AG10803 (cell line): ENCODE results near the gene MYH3.

ENCODE experiments used
- DNase-seq: peaks from one replicate; pipeline ENCODE4 v3.0.0; 2010; ENCODE audit warnings: low read depth
- H3K4me3 ChIP-seq: 2 replicates; pipeline ENCODE4 v1.5.1; 2011; ENCODE audit warnings: mild to moderate bottlenecking, low read length, control low read depth
- TF ChIP-seq, protein P1 (sequence below): conservative IDR thresholded peaks from 2 replicates; pipeline ENCODE4 v1.5.1; 2011; ENCODE audit warnings: mild to moderate bottlenecking, low read length, control low read depth, inconsistent platforms

The MYH3 gene

GRCh38 chr17:10649602-10650001 is 7.5 kb downstream of the MYH3 start:
- TF ChIP-seq, protein P1, sequence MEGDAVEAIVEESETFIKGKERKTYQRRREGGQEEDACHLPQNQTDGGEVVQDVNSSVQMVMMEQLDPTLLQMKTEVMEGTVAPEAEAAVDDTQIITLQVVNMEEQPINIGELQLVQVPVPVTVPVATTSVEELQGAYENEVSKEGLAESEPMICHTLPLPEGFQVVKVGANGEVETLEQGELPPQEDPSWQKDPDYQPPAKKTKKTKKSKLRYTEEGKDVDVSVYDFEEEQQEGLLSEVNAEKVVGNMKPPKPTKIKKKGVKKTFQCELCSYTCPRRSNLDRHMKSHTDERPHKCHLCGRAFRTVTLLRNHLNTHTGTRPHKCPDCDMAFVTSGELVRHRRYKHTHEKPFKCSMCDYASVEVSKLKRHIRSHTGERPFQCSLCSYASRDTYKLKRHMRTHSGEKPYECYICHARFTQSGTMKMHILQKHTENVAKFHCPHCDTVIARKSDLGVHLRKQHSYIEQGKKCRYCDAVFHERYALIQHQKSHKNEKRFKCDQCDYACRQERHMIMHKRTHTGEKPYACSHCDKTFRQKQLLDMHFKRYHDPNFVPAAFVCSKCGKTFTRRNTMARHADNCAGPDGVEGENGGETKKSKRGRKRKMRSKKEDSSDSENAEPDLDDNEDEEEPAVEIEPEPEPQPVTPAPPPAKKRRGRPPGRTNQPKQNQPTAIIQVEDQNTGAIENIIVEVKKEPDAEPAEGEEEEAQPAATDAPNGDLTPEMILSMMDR: no peak
- no peak overlapping the region for H3K4me3 ChIP-seq
- no peak for DNase-seq

DNA sequence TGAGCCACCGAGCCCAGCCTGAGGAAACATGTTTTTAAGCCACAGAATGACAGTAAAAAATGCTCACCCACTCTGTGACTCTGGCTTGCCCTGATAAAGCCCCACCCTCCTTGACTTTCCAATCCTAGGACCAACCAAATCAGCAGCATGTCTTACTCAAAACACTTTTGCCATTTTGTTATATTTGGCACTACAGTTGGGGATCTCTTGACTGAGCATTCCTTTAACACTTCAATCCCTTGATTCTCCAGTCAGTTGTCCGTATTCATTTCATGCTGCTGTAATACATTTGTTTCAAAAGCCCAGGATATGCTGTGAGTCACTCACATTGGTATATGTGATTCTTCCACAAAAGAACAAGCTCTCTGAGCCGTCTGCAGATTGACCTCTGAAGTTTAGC is 8.2 kb downstream of the MYH3 start:
- H3K4me3 ChIP-seq: no peak overlapping the region
- DNase-seq: peak; percentile 29
- TF ChIP-seq, protein P1: no peak

DNA sequence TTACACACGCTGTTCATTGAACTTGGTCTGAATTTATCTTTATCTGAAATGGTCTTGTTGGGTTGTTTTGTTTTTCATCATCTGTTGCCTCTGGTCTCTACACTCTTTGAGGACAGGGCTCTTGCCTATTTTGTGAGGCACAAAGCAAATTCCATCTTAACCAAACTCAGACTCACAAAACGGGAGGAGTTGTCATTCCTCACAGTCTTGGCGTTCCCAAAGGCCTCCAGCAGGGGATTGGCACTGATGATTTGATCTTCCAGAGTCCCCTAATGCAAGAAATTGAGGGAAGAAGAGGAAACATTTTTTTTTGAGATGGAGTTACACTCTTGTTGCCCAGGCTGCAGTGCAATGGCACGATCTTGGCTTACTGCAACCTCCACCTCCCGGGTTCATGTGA is 8.7 kb downstream of the MYH3 start:
- peak; percentile 22 for DNase-seq
- TF ChIP-seq, protein P1: peak; percentile 7; the same call in 1 of the 2 replicates
- H3K4me3 ChIP-seq: no peak overlapping the region

DNA sequence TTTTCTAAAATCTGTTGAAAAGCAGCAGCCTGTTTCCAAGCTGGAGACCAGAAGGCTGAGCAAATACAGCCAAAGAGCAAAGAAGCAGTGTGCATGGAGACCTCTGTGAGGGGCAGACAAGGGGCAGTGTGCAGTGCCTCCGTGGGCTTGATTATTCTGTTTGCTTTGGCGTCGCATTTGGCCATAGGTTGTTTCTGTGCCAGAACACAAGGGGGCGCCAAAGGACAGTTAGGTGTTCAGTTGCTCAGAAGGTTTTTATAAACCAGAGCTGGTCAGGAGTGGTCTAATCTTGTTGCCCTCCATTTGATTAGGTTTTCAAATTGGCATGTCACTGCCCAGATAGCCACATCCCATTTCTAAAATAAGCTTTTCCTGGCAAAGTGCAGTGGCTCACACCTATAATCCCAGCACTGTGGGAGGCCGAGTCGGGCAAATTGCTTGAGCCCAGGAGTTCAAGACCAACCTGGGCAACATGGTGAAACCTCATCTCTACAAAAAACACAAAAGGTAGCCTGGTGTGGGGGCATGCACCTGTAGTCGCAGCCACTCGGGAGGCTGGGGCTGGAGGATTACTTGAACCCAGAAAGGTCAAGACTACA is 10.6 kb downstream of the MYH3 start:
- TF ChIP-seq, protein P1: peak; percentile 92
- peak; percentile 66 for DNase-seq
- no peak overlapping the region for H3K4me3 ChIP-seq

DNA sequence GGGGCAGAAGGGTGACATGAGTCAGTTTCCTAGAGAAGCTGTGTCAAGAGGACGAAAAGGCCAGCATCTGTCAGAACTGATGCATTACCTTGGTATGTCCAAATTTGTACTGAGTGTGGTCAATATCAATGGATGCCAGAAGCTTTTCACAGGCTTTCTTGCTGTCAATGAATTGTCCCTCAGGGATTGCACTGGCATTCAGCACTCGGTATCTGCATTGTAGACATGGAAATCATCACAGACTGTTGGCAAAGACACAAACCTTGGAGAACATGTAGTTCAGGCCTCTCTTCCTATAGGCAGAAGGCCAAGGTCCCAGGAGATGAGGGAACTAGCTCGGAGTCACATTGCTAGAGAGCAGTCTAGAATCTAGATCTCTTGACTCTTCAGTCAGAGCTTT is 16.6 kb downstream of the MYH3 start:
- no peak overlapping the region for H3K4me3 ChIP-seq
- peak; percentile 70 for DNase-seq
- TF ChIP-seq, protein P1: no peak

DNA sequence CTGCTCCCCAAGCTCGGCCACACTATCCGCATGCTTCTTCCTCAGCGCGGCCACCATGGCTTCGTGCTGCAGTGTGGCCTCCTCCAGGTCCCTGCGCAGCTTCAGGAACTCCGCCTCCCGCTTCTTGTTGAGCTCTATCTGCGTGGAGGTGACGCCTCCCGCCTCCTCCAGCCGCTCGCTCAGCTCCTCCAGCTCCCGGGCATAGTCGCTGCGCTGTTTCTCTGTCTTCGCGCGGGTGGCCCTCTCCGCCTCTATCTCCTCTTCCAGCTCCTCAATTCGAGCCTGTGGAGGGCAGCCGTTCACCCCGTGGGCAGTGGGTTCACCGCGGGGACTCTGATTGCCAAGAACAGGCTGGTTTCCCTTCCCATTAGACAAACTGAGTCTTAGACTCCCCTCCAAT is 19.0 kb downstream of the MYH3 start:
- no peak for DNase-seq
- H3K4me3 ChIP-seq: no peak overlapping the region
- TF ChIP-seq, protein P1: no peak

DNA sequence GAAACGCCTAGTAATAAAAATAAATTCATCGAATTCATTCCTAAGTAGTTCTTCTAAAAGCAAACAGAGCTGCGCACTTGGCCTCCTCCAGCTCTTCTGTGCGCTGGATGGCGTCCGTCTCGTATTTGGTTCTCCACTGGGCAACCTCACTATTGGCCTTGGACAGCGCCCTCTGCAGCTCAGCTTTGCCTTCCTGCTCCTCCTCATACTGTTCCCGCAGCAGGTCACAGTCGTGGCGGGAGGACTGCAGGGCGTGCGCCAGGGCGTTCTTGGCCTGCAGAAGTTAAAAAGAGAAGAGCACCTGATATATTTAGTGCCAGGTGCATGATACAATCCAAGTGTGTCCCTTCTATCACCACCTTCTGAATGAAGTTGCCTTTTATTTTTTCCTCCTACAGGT is 21.8 kb downstream of the MYH3 start:
- TF ChIP-seq, protein P1: no peak
- no peak overlapping the region for H3K4me3 ChIP-seq
- DNase-seq: no peak
